Spleen (tissue), 11 donors: ENCODE results near the gene IRGC. TPM values are rescaled to one million over a fixed set of nuclear protein-coding genes. Genes with fewer than 3 reads are reported as not detected.

ENCODE experiments used
- DNase-seq: peaks from one replicate; pipeline ENCODE4 v3.0.0-alpha.2; 2020
- H3K27ac ChIP-seq, 8 donors: fragments of 200-600 bp; sonication (generic) in 7 of 8; 1 replicate in 4 of 8; 2 replicates in 4 of 8; pipeline versions ENCODE4 v1.5.0 to v1.8.0; 2016 to 2021; ENCODE audit warnings: inconsistent platforms in 4 of 8, mild to moderate bottlenecking in 4 of 8, moderate library complexity in 1 of 8
- H3K27me3 ChIP-seq, 7 donors: fragments of 200-600 bp; sonication (generic) in 6 of 7; replicated peaks in 1 of 7; 1 replicate in 4 of 7; 2 replicates in 3 of 7; pipeline versions ENCODE4 v1.5.0 to v1.8.0; 2016 to 2021; ENCODE audit warnings: inconsistent platforms in 3 of 7, mild to moderate bottlenecking in 1 of 7
- H3K36me3 ChIP-seq, 6 donors: fragments of 200-600 bp; sonication (generic) in 5 of 6; 1 replicate in 4 of 6; 2 replicates in 2 of 6; pipeline versions ENCODE4 v1.5.0 to v1.8.0; 2016 to 2021; ENCODE audit warnings: inconsistent platforms in 2 of 6
- H3K4me1 ChIP-seq, 6 donors: fragments of 200-600 bp; sonication (generic) in 5 of 6; 1 replicate in 3 of 6; 2 replicates in 3 of 6; pipeline versions ENCODE4 v1.5.0 to v1.8.0; 2016 to 2021; ENCODE audit warnings: inconsistent platforms in 3 of 6
- H3K4me3 ChIP-seq, 8 donors: fragments of 200-600 bp; sonication (generic) in 7 of 8; 1 replicate in 4 of 8; 2 replicates in 4 of 8; pipeline versions ENCODE4 v1.5.0 to v1.8.0; 2016 to 2021; ENCODE audit warnings: inconsistent platforms in 4 of 8, mild to moderate bottlenecking in 4 of 8, moderate library complexity in 2 of 8
- H3K9me3 ChIP-seq, 8 donors: fragments of 200-600 bp; sonication (generic) in 7 of 8; 1 replicate in 4 of 8; 2 replicates in 4 of 8; pipeline versions ENCODE4 v1.5.0 to v1.8.0; 2016 to 2021; ENCODE audit warnings: inconsistent platforms in 4 of 8
- POLR2A ChIP-seq, 3 donors: fragments of 450-650 bp; IDR thresholded peaks; one replicate each; pipeline ENCODE4 v1.5.1; 2017; ENCODE audit warnings: antibody characterized with exemption in 3 of 3, mild to moderate bottlenecking in 1 of 3
- POLR2AphosphoS5 ChIP-seq, 3 donors: sonication (generic); formaldehyde crosslinking; IDR thresholded peaks; one replicate each; pipeline ENCODE4 v1.5.1; 2017; ENCODE audit warnings: antibody characterized with exemption in 3 of 3
- WGBS, 5 donors: extraction: QIAGEN DNeasy Blood & Tissue Kit in 3 of 5; methylation state at CpG; one replicate each; pipeline versions ENCODE4 v1.1.5 to v1.1.7; 2013 to 2018; 5-methylcytosine and 5-hydroxymethylcytosine counted together
- intact Hi-C: fragments of 100-400 bp; cut with DNase I; formaldehyde crosslinking; loops from one replicate; pipeline ENCODE4 v1.15.0; 2023; ENCODE audit warnings: low total_unique reads
- polyA plus RNA-seq, 3 donors: library from polyadenylated mRNA; stranded (reverse); fragments of 200-250 nt; gene quantifications; one replicate each; pipeline ENCODE4 v1.2.1, GENCODE V29; 2013
- total RNA-seq, 7 donors: library from RNA; depleted of rRNA in 3 of 7; stranded (reverse); fragments of >200 nt in 3 of 7; fragmentation: NEBNext Ultra II Directional in 4 of 7; extraction: Animal tissue kit (Norgen Biotek cat#: 25700) in 4 of 7; gene quantifications; one replicate each; pipeline versions ENCODE4 v1.1.0 to v1.2.1, GENCODE V29; 2016 to 2021
- TF ChIP-seq, protein P1 (sequence below), 11 experiments: fragments of 200-600 bp in 7 of 11; fragments of 450-650 bp in 4 of 11; sonication (generic) in 4 of 11; IDR thresholded peaks in 8 of 11; conservative IDR thresholded peaks in 3 of 11; 1 replicate in 7 of 11; 2 replicates in 4 of 11; pipeline versions ENCODE4 v1.4.0 to v1.8.0; 2016 to 2021; ENCODE audit warnings: antibody characterized with exemption in 11 of 11, inconsistent platforms in 4 of 11, mild to moderate bottlenecking in 1 of 11
- donor health status: healthy with polysubstance abuse.
- donor health status: DM: no; HTN: no; CAD: no; lungs with moderate emphysema.
- donor health status: DM: no; HTN: no; CAD: no.
- donor health status: Bipolar disorder and iron deficiency.
- donor health status: healthy.
- donor health status: DM: no; HTN: no; CAD: no.
- donor health status: DM: yes; HTN: yes; CAD: no.

Gene IRGC
- total and polyA plus RNA-seq, 10 donors: not detected

DNA sequence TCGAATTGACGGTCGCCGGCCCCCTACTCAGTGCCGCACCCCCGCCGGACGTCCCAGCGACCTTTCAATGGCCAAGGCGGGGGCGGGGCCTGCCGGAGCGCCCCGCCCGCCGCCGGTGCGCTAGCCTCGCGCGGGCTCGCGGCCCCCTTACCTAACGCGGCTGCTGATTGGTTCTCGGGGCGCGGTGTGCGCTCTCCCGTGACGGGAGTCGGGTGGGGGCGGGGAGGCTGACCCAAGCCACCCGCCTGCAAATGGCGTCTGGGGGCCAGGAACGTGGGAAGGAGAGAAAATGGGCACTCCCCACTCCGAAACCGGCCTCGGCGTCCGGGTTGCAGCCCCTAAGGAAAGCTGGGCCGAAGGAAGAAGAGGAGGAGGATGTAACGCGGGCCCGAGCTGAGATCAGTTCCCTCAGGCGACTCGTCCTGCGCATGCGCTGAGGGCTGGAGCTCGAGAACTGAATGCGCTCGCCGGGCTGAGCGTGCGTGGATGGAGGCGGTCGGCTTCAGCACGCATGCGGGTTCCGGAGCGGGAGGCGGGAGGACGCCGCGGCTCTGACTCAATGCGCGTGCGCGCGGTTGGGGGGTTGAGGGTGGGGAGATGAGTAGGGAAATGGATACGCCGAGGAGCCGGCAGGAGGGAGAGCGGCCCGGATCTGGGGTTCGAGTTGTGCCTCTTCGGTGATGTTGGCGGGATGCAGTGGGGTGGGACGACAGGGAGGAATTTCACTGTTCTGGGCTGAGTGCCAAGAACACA is 38.8 kb downstream of the IRGC start, which contains the start of gene SMG9:
Gene SMG9, minus strand, starts transcription at position 460 of the 753 bp plus-strand sequence. CDS start 4,221 bp downstream, outside the sequence.
- peak; percentile 100 for DNase-seq
- Histone ChIP-seq H3K27me3 (no peaks in the 10 kb centered on the region), H3K36me3 (peaks cover 0 to 29% (median 22%) of the 10 kb centered on the region in 6 donors), H3K4me3 (peak within 1 kb of the TSS; percentile 60 to 87 (median 76)), H3K9me3 (no peaks in the 10 kb centered on the region), H3K27ac (peak within 1 kb of the TSS; percentile 97 to 99 (median 99)), H3K4me1 (peaks cover 16 to 75% (median 52%) of the 10 kb centered on the region in 6 donors)
- peak in 1 of 3 donors; percentile 25 for TF ChIP-seq POLR2A (IDR thresholded peaks at IDR 0.05)
- TF ChIP-seq, protein P1, sequence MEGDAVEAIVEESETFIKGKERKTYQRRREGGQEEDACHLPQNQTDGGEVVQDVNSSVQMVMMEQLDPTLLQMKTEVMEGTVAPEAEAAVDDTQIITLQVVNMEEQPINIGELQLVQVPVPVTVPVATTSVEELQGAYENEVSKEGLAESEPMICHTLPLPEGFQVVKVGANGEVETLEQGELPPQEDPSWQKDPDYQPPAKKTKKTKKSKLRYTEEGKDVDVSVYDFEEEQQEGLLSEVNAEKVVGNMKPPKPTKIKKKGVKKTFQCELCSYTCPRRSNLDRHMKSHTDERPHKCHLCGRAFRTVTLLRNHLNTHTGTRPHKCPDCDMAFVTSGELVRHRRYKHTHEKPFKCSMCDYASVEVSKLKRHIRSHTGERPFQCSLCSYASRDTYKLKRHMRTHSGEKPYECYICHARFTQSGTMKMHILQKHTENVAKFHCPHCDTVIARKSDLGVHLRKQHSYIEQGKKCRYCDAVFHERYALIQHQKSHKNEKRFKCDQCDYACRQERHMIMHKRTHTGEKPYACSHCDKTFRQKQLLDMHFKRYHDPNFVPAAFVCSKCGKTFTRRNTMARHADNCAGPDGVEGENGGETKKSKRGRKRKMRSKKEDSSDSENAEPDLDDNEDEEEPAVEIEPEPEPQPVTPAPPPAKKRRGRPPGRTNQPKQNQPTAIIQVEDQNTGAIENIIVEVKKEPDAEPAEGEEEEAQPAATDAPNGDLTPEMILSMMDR (IDR thresholded peaks at IDR 0.05 in 8 of 11, conservative IDR thresholded peaks at IDR 0.05 in 3 of 11): peak in 1 of 11 experiments; percentile 21
- TF ChIP-seq POLR2AphosphoS5 (IDR thresholded peaks at IDR 0.05): peak; percentile 97 to 98 (median 97)
- intact Hi-C loops: no loop called here
- 0 to 1% (median 1%) methylated on average over 54 to 79 of the region's 79 CpGs for WGBS, 5 donors

DNA sequence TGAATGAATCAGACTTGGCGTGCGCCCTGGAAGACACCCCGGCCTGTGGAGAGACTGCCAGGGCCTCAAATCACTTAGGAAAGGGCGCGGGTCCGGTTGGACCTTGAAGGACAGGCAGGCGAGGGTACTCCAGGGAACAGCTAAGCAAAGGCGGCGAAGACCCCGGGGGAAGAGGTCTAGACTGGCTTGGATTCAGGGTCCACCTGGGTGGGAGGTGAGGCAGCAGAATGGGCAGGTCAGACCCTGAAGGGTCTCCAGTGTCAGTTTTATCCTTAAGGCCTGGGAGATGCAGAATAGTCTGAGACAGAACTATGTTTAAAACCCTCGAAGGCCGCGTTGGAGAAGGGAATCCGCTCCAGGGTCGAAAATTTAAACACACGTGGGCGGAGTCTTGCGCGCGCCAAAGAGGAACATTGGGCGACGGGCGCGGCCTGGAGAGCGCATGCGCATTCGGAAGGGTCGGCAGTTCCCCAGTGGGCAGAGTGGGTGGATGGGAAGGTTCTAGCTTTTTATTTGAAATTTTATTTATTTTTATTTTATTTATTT is 39.5 kb downstream of the IRGC start:
- no peaks in the 10 kb centered on the region for H3K27me3 ChIP-seq
- H3K27ac ChIP-seq: peak overlapping the region; percentile 97 to 99 (median 99)
- DNase-seq: peak; percentile 93
- no peaks in the 10 kb centered on the region for H3K9me3 ChIP-seq
- 0 to 1% (median 0%) methylated on average over 28 of the region's 28 CpGs for WGBS, 5 donors
- TF ChIP-seq POLR2A (IDR thresholded peaks at IDR 0.05) (no peak), POLR2AphosphoS5 (IDR thresholded peaks at IDR 0.05) (peak in 2 of 3 donors; percentile 12 to 20)
- TF ChIP-seq, protein P1 (IDR thresholded peaks at IDR 0.05 in 8 of 11, conservative IDR thresholded peaks at IDR 0.05 in 3 of 11): peak in 1 of 11 experiments; percentile 1
- peaks cover 16 to 75% (median 52%) of the 10 kb centered on the region in 6 donors for H3K4me1 ChIP-seq
- intact Hi-C loops: no loop called here
- H3K36me3 ChIP-seq: peaks cover 0 to 23% (median 15%) of the 10 kb centered on the region in 6 donors
- H3K4me3 ChIP-seq: peak overlapping the region; percentile 60 to 87 (median 76)

DNA sequence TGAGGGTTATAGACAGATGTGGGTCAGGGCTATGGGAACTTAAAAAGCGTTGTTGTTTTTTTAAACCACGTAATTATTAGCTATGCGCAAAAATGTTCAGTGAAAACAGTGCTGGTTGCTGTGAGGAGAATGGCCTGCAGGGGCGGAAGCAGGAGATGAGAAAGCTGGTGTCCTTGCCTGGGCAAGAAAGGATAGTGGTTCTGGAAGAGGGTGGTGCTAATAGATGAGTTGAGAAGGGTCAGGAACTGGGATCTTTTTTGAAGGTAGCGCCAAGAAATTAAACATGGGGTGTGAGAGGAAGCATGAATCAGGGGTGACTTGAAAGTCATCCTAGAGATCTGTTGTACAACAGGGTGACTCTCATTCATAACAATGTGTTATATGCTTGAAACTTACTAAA is 43.6 kb downstream of the IRGC start:
- Histone ChIP-seq H3K9me3 (no peaks in the 10 kb centered on the region), H3K36me3 (no peaks in the 10 kb centered on the region), H3K4me3 (no peak overlapping the region), H3K27me3 (no peaks in the 10 kb centered on the region), H3K27ac (peak overlapping the region in 3 of 8 donors; percentile 10 to 44 (median 29)), H3K4me1 (peaks cover 7 to 59% (median 35%) of the 10 kb centered on the region in 6 donors)
- WGBS, 5 donors: 59 to 79% (median 76%) methylated on average over 5 of the region's 5 CpGs
- intact Hi-C loops: no loop called here
- no peak for DNase-seq
- TF ChIP-seq, protein P1 (IDR thresholded peaks at IDR 0.05 in 8 of 11, conservative IDR thresholded peaks at IDR 0.05 in 3 of 11): peak in 3 of 11 experiments; percentile 5 to 19 (median 14)
- no peak for TF ChIP-seq POLR2A (IDR thresholded peaks at IDR 0.05)
- TF ChIP-seq POLR2AphosphoS5 (IDR thresholded peaks at IDR 0.05): no peak

DNA sequence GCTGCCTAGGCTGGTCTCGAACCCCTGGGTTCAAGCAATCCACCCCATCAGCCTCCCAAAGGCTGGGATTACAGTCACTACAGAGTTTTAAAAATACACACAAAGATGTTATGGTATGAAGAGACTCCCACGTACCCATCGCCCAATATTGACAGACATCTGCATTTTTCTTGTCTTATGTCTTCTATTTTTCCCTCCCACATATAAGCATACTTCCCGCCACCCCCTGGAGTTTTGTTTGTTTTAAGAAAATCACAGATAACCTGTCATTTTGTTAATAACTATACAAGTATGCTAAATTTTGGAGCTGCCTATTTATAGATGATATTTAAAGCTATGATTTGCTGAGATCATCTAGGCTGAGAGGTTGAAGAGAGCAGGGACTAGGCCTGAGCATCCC is 45.1 kb downstream of the IRGC start:
- H3K4me3 ChIP-seq: no peak overlapping the region
- no peak for TF ChIP-seq POLR2A (IDR thresholded peaks at IDR 0.05)
- no peak for TF ChIP-seq POLR2AphosphoS5 (IDR thresholded peaks at IDR 0.05)
- TF ChIP-seq, protein P1 (IDR thresholded peaks at IDR 0.05 in 8 of 11, conservative IDR thresholded peaks at IDR 0.05 in 3 of 11): no peak
- intact Hi-C loops: no loop called here
- no peak overlapping the region for H3K27ac ChIP-seq
- no peaks in the 10 kb centered on the region for H3K27me3 ChIP-seq
- H3K4me1 ChIP-seq: peaks cover 14 to 65% (median 40%) of the 10 kb centered on the region in 6 donors
- H3K9me3 ChIP-seq: no peaks in the 10 kb centered on the region
- H3K36me3 ChIP-seq: no peaks in the 10 kb centered on the region
- WGBS, 5 donors: 86 to 98% (median 92%) methylated on average over 4 of the region's 4 CpGs
- no peak for DNase-seq
